PC-3 (cell line): Measurements from ENCODE around the gene KIF1C. TPM values are rescaled to one million over a fixed set of nuclear protein-coding genes. Genes with fewer than 3 reads are reported as not detected.
"Not testable (repeated sequence)": the region's sequence is repeated elsewhere in the genome, so short reads cannot be mapped to it uniquely, and the experiment has no call there.

Source experiments
- ATAC-seq: fragments of 200-7000 bp; cut with Tn5 transposase; 2 replicates; pipeline ENCODE4 v1.9.1; 2020; ENCODE audit warnings: mild to moderate bottlenecking, moderate library complexity
- BruUV-seq: library from RNA; stranded (reverse); fragments of 400-500 nt; replicated peaks from 2 replicates; lab custom pipeline; 2021; lab: Mats Ljungman, UMichigan
- CTCF ChIA-PET: fragments of 300-600 bp; sonication (Branson Sonifier 250); formaldehyde crosslinking; loops from one replicate; lab custom pipeline; 2022; ENCODE audit warnings: antibody characterized with exemption; lab: Charles Lee
- POLR2A ChIA-PET: fragments of 300-600 bp; sonication (Branson Sonifier 250); formaldehyde crosslinking; loops from one replicate; lab custom pipeline; 2022; ENCODE audit warnings: antibody characterized with exemption; ENCODE audit not compliant: unreplicated experiment; lab: Charles Lee
- DNase-seq: peaks from one replicate; pipeline ENCODE4 v3.0.0-alpha.2; 2015
- H2AFZ ChIP-seq: fragments of 300-600 bp; sonication (generic); 2 replicates; pipeline ENCODE4 v1.6.0; 2016; ENCODE audit warnings: antibody characterized with exemption, low read length
- H3F3A ChIP-seq: fragments of 300-600 bp; sonication (generic); one replicate; pipeline ENCODE4 v1.6.0; 2017; ENCODE audit warnings: antibody characterized with exemption, low read length, control low read depth, mild to moderate bottlenecking; ENCODE audit not compliant: unreplicated experiment
- H3K27ac ChIP-seq: fragments of 300-600 bp; sonication (generic); 2 replicates; pipeline ENCODE4 v1.5.1; 2016; ENCODE audit warnings: mild to moderate bottlenecking, low read length
- H3K27me3 ChIP-seq: fragments of 300-600 bp; sonication (generic); 2 replicates; pipeline ENCODE4 v1.6.1; 2016; ENCODE audit warnings: low read length, mixed read lengths
- H3K36me3 ChIP-seq: fragments of 300-600 bp; sonication (generic); 2 replicates; pipeline ENCODE4 v1.6.1; 2016; ENCODE audit warnings: low read depth, mixed run types, low read length, mixed read lengths
- H3K4me1 ChIP-seq: fragments of 300-600 bp; sonication (generic); 2 replicates; pipeline ENCODE4 v1.5.1; 2016; ENCODE audit warnings: low read length; ENCODE audit not compliant: insufficient read depth
- H3K4me2 ChIP-seq: fragments of 300-600 bp; sonication (generic); 2 replicates; pipeline ENCODE4 v1.6.0; 2016; ENCODE audit warnings: low read length
- H3K4me3 ChIP-seq: fragments of 300-600 bp; sonication (generic); 2 replicates; pipeline ENCODE4 v1.5.1; 2016; ENCODE audit warnings: mild to moderate bottlenecking, low read length, mixed read lengths
- H3K79me2 ChIP-seq: fragments of 300-600 bp; sonication (generic); 2 replicates; pipeline ENCODE4 v1.6.1; 2017; ENCODE audit warnings: low read length, mixed read lengths
- H3K9ac ChIP-seq: fragments of 300-600 bp; sonication (generic); 2 replicates; pipeline ENCODE4 v1.6.0; 2016; ENCODE audit warnings: mild to moderate bottlenecking, low read length
- H3K9me2 ChIP-seq: fragments of 300-600 bp; sonication (generic); replicated peaks from 2 replicates; pipeline ENCODE4 v1.6.1; 2016; ENCODE audit warnings: mixed run types, low read length, mixed read lengths
- H3K9me3 ChIP-seq: fragments of 300-600 bp; sonication (generic); 2 replicates; pipeline ENCODE4 v1.6.1; 2016; ENCODE audit warnings: low read length, mixed read lengths
- H4K20me1 ChIP-seq: fragments of 300-600 bp; sonication (generic); 2 replicates; pipeline ENCODE4 v1.6.1; 2016; ENCODE audit warnings: low read length, mixed read lengths
- CTCF ChIP-seq: fragments of 300-600 bp; sonication (generic); conservative IDR thresholded peaks from 2 replicates; pipeline ENCODE4 v1.5.1; 2017; ENCODE audit warnings: antibody characterized with exemption, low read depth, mild to moderate bottlenecking, low read length
- EZH2 ChIP-seq: fragments of 300-600 bp; sonication (generic); IDR thresholded peaks from one replicate; pipeline ENCODE4 v1.6.1; 2017; ENCODE audit warnings: antibody characterized with exemption, mild to moderate bottlenecking, low read length; ENCODE audit not compliant: unreplicated experiment
- EZH2phosphoT487 ChIP-seq: fragments of 300-600 bp; sonication (generic); IDR thresholded peaks from 2 replicates; pipeline ENCODE4 v1.6.1; 2018; ENCODE audit warnings: mild to moderate bottlenecking, antibody characterized with exemption, low read length, borderline replicate concordance
- intact Hi-C: fragments of 100-400 bp; cut with micrococcal nuclease; formaldehyde crosslinking; loops from 2 replicates; pipeline ENCODE4 v1.9.0; 2023
- total RNA-seq: library from RNA; depleted of rRNA; stranded (reverse); fragments of >200 nt; gene quantifications from 2 replicates; pipeline ENCODE4 v1.2.3, GENCODE V29; 2014

KIF1C gene
- total RNA-seq, 1 experiment from 2014 or later, result 60.9 TPM

- H3K9ac ChIP-seq, result no peak overlapping the region
- no peak for DNase-seq
- H3K79me2 ChIP-seq, result no peaks in the 10 kb centered on the region
- H3K4me1 ChIP-seq, result no peaks in the 10 kb centered on the region
- TF ChIP-seq EZH2phosphoT487 (no peak), EZH2 (no peak), CTCF (no peak)
- no peak overlapping the region for H3K4me3 ChIP-seq
- no peak for ATAC-seq
- POLR2A ChIA-PET, result no interaction called here
- H3K9me3 ChIP-seq, result no peaks in the 10 kb centered on the region
- H3K36me3 ChIP-seq, result 0 out of 2 replicates have a peak, but pooled peaks cover 6% of the 10 kb centered on the region
- H3K27ac ChIP-seq, result no peak overlapping the region
- BruUV-seq, result no TSS peak
- H3K4me2 ChIP-seq, result no peak overlapping the region
- H3K27me3 ChIP-seq, result no peaks in the 10 kb centered on the region
- no peaks in the 10 kb centered on the region for H4K20me1 ChIP-seq
- H3K9me2 ChIP-seq, result no peaks in the 10 kb centered on the region
- intact Hi-C loops, result no loop called here
- H2AFZ ChIP-seq, result no peak overlapping the region
- H3F3A ChIP-seq, result no peaks in the 10 kb centered on the region
- CTCF ChIA-PET, result no interaction called here
Observed at GRCh38 chr17:5024604-5025003, 26.9 kb downstream of the KIF1C start.

- Histone ChIP-seq H3K79me2 (no peaks in the 10 kb centered on the region), H3K9me2 (no peaks in the 10 kb centered on the region), H3K4me2 (no peak overlapping the region), H2AFZ (no peak overlapping the region), H3K27ac (no peak overlapping the region), H3K4me3 (no peak overlapping the region), H4K20me1 (no peaks in the 10 kb centered on the region), H3F3A (no peaks in the 10 kb centered on the region), H3K4me1 (0 out of 2 replicates have a peak, but pooled peaks cover 3% of the 10 kb centered on the region), H3K9me3 (no peaks in the 10 kb centered on the region), H3K9ac (no peak overlapping the region), H3K27me3 (no peaks in the 10 kb centered on the region), H3K36me3 (0 out of 2 replicates have a peak, but pooled peaks cover 3% of the 10 kb centered on the region)
- DNase-seq (no peak), ATAC-seq (no peak)
- BruUV-seq, result no TSS peak
- TF ChIP-seq EZH2phosphoT487 (no peak), CTCF (no peak), EZH2 (no peak)
- ChIA-PET CTCF (no interaction called here), POLR2A (no interaction called here)
- intact Hi-C loops, result no loop called here
Observed at GRCh38 chr17:5027299-5027698, 29.5 kb downstream of the KIF1C start.

- POLR2A ChIA-PET, result interaction anchor here (0.6 kb wide), 1 partner anchor 17 kb away, joined by 22 read pairs; no protein-coding TSS in a partner anchor
- intact Hi-C loops, result no loop called here
- Histone ChIP-seq H3F3A (no peaks in the 10 kb centered on the region), H3K79me2 (no peaks in the 10 kb centered on the region), H3K27ac (no peak overlapping the region), H3K4me2 (no peak overlapping the region), H3K36me3 (no peaks in the 10 kb centered on the region), H2AFZ (no peak overlapping the region), H3K9me2 (no peaks in the 10 kb centered on the region), H3K9me3 (no peaks in the 10 kb centered on the region), H4K20me1 (no peaks in the 10 kb centered on the region), H3K4me1 (0 out of 2 replicates have a peak, but pooled peaks cover 3% of the 10 kb centered on the region), H3K4me3 (no peak overlapping the region), H3K9ac (no peak overlapping the region), H3K27me3 (no peaks in the 10 kb centered on the region)
- no peak for ATAC-seq
- BruUV-seq, result no TSS peak
- TF ChIP-seq EZH2 (no peak), EZH2phosphoT487 (no peak), CTCF (no peak)
- CTCF ChIA-PET, result interaction anchor here (0.6 kb wide), 1 partner anchor 531 kb away, joined by 3 read pairs; no protein-coding TSS in a partner anchor
- DNase-seq, result no peak
Observed at GRCh38 chr17:5027916-5028315, 30.2 kb downstream of the KIF1C start.

- H3K79me2 ChIP-seq, H2AFZ ChIP-seq, BruUV-seq, POLR2A ChIA-PET, H3K4me2 ChIP-seq, H3K27me3 ChIP-seq, DNase-seq, intact Hi-C loops, H3K9me2 ChIP-seq, H3K27ac ChIP-seq, ATAC-seq, H3F3A ChIP-seq, CTCF ChIA-PET, H3K4me1 ChIP-seq, H3K9me3 ChIP-seq, H3K36me3 ChIP-seq, H3K9ac ChIP-seq, H3K4me3 ChIP-seq, H4K20me1 ChIP-seq: not testable (repeated sequence)
Observed at GRCh38 chr17:5030168-5030567, 32.4 kb downstream of the KIF1C start.
